HepG2 (cell line): ENCODE data around the gene KRT16. TPM values are rescaled to one million over a fixed set of nuclear protein-coding genes. Genes with fewer than 3 reads are reported as not detected.

Experiments
- ATAC-seq: fragments of 200-7000 bp; cut with Tn5 transposase; 3 replicates; pipeline ENCODE4 v1.9.1; 2020; ENCODE audit warnings: mild to moderate bottlenecking, moderate library complexity
- BruUV-seq: library from RNA; stranded (reverse); fragments of 400-500 nt; replicated peaks from 2 replicates; lab custom pipeline; 2021; lab: Mats Ljungman, UMichigan
- CTCF ChIA-PET: fragments of 300-600 bp; formaldehyde crosslinking; extraction: SDS; loops from one replicate; lab custom pipeline; 2021; ENCODE audit warnings: low total read pairs, inconsistent platforms, low intra/inter-chr PET ratio; lab: Yijun Ruan, JAX
- POLR2A ChIA-PET: fragments of 350-600 bp; sonication (Branson Sonifier 250); formaldehyde crosslinking; loops from one replicate; lab custom pipeline; 2020; ENCODE audit warnings: antibody characterized with exemption, inconsistent platforms; lab: Yijun Ruan, JAX
- DNase-seq: peaks from one replicate; pipeline ENCODE4 v3.0.0-alpha.2; 2015; ENCODE audit warnings: low spot score
- FAIRE-seq: peaks from 3 replicates; lab custom pipeline; 2011; peaks lifted over from hg19 to GRCh38; lab: Jason Lieb, UNC
- H2AFZ ChIP-seq: one replicate; pipeline ENCODE4 v1.6.1; 2011; ENCODE audit warnings: low read length, inconsistent platforms
- H3K27ac ChIP-seq: fragments of 300-600 bp; 3 replicates; pipeline ENCODE4 v1.8.0; 2011; ENCODE audit warnings: mixed run types, mild to moderate bottlenecking, mixed read lengths, low read length, inconsistent platforms; ENCODE audit not compliant: insufficient read depth; ENCODE audit errors: extremely low read length
- H3K27me3 ChIP-seq, 2 experiments: fragments of 200-600 bp in 1 of 2; 2 replicates in 1 of 2; 3 replicates in 1 of 2; pipeline versions ENCODE4 v1.6.0 to v1.8.0; 2011; ENCODE audit warnings: low read length in 2 of 2, mild to moderate bottlenecking in 2 of 2, moderate library complexity in 2 of 2, inconsistent platforms in 1 of 2; ENCODE audit not compliant: insufficient read depth in 2 of 2, control insufficient read depth in 1 of 2
- H3K36me3 ChIP-seq, 2 experiments: fragments of 200-600 bp in 1 of 2; replicated peaks in 1 of 2; 2 replicates in 1 of 2; 3 replicates in 1 of 2; pipeline versions ENCODE4 v1.5.1 to v1.8.0; 2011; ENCODE audit warnings: low read length in 2 of 2, inconsistent platforms in 1 of 2; ENCODE audit not compliant: insufficient read depth in 2 of 2, control insufficient read depth in 1 of 2
- H3K4me1 ChIP-seq: 2 replicates; pipeline ENCODE4 v1.5.1; 2012; ENCODE audit warnings: low read length, inconsistent platforms; ENCODE audit not compliant: insufficient read depth
- H3K4me2 ChIP-seq: 2 replicates; pipeline ENCODE4 v1.6.0; 2011; ENCODE audit warnings: low read depth, low read length, inconsistent platforms
- H3K4me3 ChIP-seq, 3 experiments: fragments of 200-600 bp in 1 of 3; sonication (generic), shearing (Covaris generic) in 1 of 3; replicated peaks in 1 of 3; 2 replicates each; pipeline ENCODE4 v1.5.1; 2011 to 2016; ENCODE audit warnings: low read length in 3 of 3, inconsistent platforms in 2 of 3, low read depth in 2 of 3, mild to moderate bottlenecking in 2 of 3, control low read depth in 1 of 3, mixed read lengths in 1 of 3; ENCODE audit not compliant: insufficient read depth in 1 of 3
- H3K79me2 ChIP-seq: one replicate; pipeline ENCODE4 v1.6.1; 2011; ENCODE audit warnings: low read length, inconsistent platforms; ENCODE audit not compliant: insufficient read depth
- H3K9ac ChIP-seq: 2 replicates; pipeline ENCODE4 v1.6.0; 2011; ENCODE audit warnings: mild to moderate bottlenecking, low read depth, low read length, inconsistent platforms; ENCODE audit not compliant: insufficient read depth
- H3K9me3 ChIP-seq: 2 replicates; pipeline ENCODE4 v1.5.1; 2012; ENCODE audit warnings: mild to moderate bottlenecking, low read length
- H4K20me1 ChIP-seq: 2 replicates; pipeline ENCODE4 v1.6.0; 2011; ENCODE audit warnings: inconsistent platforms, mild to moderate bottlenecking, low read length, moderate library complexity; ENCODE audit not compliant: insufficient read depth
- ARNT ChIP-seq: fragments of 450-650 bp; IDR thresholded peaks from 2 replicates; pipeline ENCODE4 v1.6.1; 2017
- ATF7 ChIP-seq, 2 experiments: fragments of 450-650 bp in 1 of 2; sonication (generic) in 1 of 2; formaldehyde crosslinking in 1 of 2; IDR thresholded peaks; 2 replicates each; pipeline versions ENCODE4 v1.4.0 to v1.6.1; 2016 to 2020; ENCODE audit warnings: antibody characterized with exemption in 1 of 2, mild to moderate bottlenecking in 1 of 2, missing genetic modification reagents in 1 of 2
- ATM ChIP-seq: fragments of 450-650 bp; IDR thresholded peaks from 2 replicates; pipeline ENCODE4 v1.7.1; 2017; ENCODE audit warnings: mild to moderate bottlenecking, borderline replicate concordance
- CEBPB ChIP-seq: IDR thresholded peaks from 2 replicates; pipeline ENCODE4 v1.6.1; 2011; ENCODE audit warnings: low read depth, low read length, improper control_type of control experiment, borderline replicate concordance
- CENPX ChIP-seq: sonication (generic); formaldehyde crosslinking; IDR thresholded peaks from 2 replicates; pipeline ENCODE4 v1.9.0; 2021; ENCODE audit warnings: mild to moderate bottlenecking, missing genetic modification reagents, moderate library complexity
- HMGA1 ChIP-seq: sonication (generic); formaldehyde crosslinking; conservative IDR thresholded peaks from 2 replicates; pipeline ENCODE4 v1.4.0; 2020; ENCODE audit warnings: missing genetic modification reagents
- IKZF1 ChIP-seq: fragments of 450-650 bp; IDR thresholded peaks from 2 replicates; pipeline ENCODE4 v1.7.1; 2016
- MEF2D ChIP-seq: sonication (generic); formaldehyde crosslinking; IDR thresholded peaks from 2 replicates; pipeline ENCODE4 v1.5.1; 2020; ENCODE audit warnings: mild to moderate bottlenecking, missing genetic modification reagents
- NBN ChIP-seq: fragments of 450-650 bp; conservative IDR thresholded peaks from 2 replicates; pipeline ENCODE4 v1.6.1; 2017
- NONO ChIP-seq, 2 experiments: fragments of 450-650 bp in 1 of 2; sonication (generic) in 1 of 2; formaldehyde crosslinking in 1 of 2; IDR thresholded peaks in 1 of 2; conservative IDR thresholded peaks in 1 of 2; 2 replicates each; pipeline versions ENCODE4 v1.6.1 to v1.8.0; 2017 to 2022; ENCODE audit warnings: mild to moderate bottlenecking in 1 of 2, missing genetic modification reagents in 1 of 2, moderate library complexity in 1 of 2
- PHB2 ChIP-seq: fragments of 450-650 bp; IDR thresholded peaks from 2 replicates; pipeline ENCODE4 v1.6.1; 2018; ENCODE audit not compliant: partially characterized antibody
- PLSCR1 ChIP-seq: sonication (generic); formaldehyde crosslinking; IDR thresholded peaks from 2 replicates; pipeline ENCODE4 v1.5.0; 2020; ENCODE audit warnings: missing genetic modification reagents, mild to moderate bottlenecking, borderline replicate concordance
- POGZ ChIP-seq: sonication (generic); formaldehyde crosslinking; IDR thresholded peaks from 2 replicates; pipeline ENCODE4 v1.4.0; 2020; ENCODE audit warnings: mild to moderate bottlenecking, missing genetic modification reagents
- SMYD3 ChIP-seq: sonication (generic); formaldehyde crosslinking; IDR thresholded peaks from 2 replicates; pipeline ENCODE4 v1.8.1; 2023; ENCODE audit warnings: mild to moderate bottlenecking, missing genetic modification reagents
- SP1 ChIP-seq, 2 experiments: fragments of 450-650 bp in 1 of 2; sonication (generic) in 1 of 2; formaldehyde crosslinking in 1 of 2; IDR thresholded peaks; 2 replicates each; pipeline versions ENCODE4 v1.4.0 to v1.6.1; 2016 to 2020; ENCODE audit warnings: missing genetic modification reagents in 1 of 2
- TRIM22 ChIP-seq: fragments of 450-650 bp; IDR thresholded peaks from 2 replicates; pipeline ENCODE4 v1.6.1; 2017
- ZBTB1 ChIP-seq: sonication (generic); formaldehyde crosslinking; IDR thresholded peaks from 2 replicates; pipeline ENCODE4 v1.4.0; 2020; ENCODE audit warnings: missing genetic modification reagents, borderline replicate concordance
- ZNF143 ChIP-seq: sonication (generic); formaldehyde crosslinking; IDR thresholded peaks from 2 replicates; pipeline ENCODE4 v1.4.0; 2020; ENCODE audit warnings: missing genetic modification reagents
- ZNF276 ChIP-seq: sonication (generic); formaldehyde crosslinking; IDR thresholded peaks from 2 replicates; pipeline ENCODE4 v1.4.0; 2020; ENCODE audit warnings: mild to moderate bottlenecking, low read depth, missing genetic modification reagents
- ZNF282 ChIP-seq: fragments of 450-650 bp; IDR thresholded peaks from 2 replicates; pipeline ENCODE4 v1.6.1; 2018; ENCODE audit not compliant: partially characterized antibody
- ZNF709 ChIP-seq: sonication (generic); formaldehyde crosslinking; IDR thresholded peaks from 2 replicates; pipeline ENCODE4 v1.5.0; 2020; ENCODE audit warnings: mild to moderate bottlenecking, missing genetic modification reagents
- WGBS: methylation state at CpG from one replicate; pipeline ENCODE4 v1.1.6; 2017; ENCODE audit warnings: low lambda C conversion rate; 5-methylcytosine and 5-hydroxymethylcytosine counted together
- in situ Hi-C: cut with HindIII; loops from 2 replicates; pipeline ENCODE4 v1.10.0; 2017; ENCODE audit warnings: low pct_unique_long_range_greater_than_20kb; ENCODE audit not compliant: extremely low pct_ligation_motif_present
- intact Hi-C: fragments of 100-400 bp; cut with micrococcal nuclease; formaldehyde crosslinking; loops from one replicate; pipeline ENCODE4 v1.10.0; 2022; ENCODE audit not compliant: unreplicated experiment
- polyA plus RNA-seq, 8 experiments: library from polyadenylated mRNA; depleted of rRNA in 3 of 8; stranded (reverse) in 7 of 8; unstranded in 1 of 8; fragments of >200 nt; fragmentation: Illumina TruSeq in 4 of 8; extraction: Trizol in 4 of 8; gene quantifications; 2 replicates each; pipeline versions ENCODE4 v1.2.1 to v1.2.3, GENCODE V29; 2011 to 2016; ENCODE audit warnings: low read depth in 4 of 8, missing spikeins in 1 of 8, mixed read lengths in 1 of 8; ENCODE audit not compliant: insufficient read depth in 1 of 8
- total RNA-seq, 5 experiments: library from RNA; depleted of rRNA; stranded (reverse); fragments of >200 nt; fragmentation: Illumina TruSeq; extraction: Trizol; gene quantifications; 2 replicates each; pipeline ENCODE4 v1.2.3, GENCODE V29; 2016; ENCODE audit warnings: low read depth in 1 of 5

The KRT16 gene
- total and polyA plus RNA-seq, 2 of the 13 experiments (the other 11 are each of a cell fraction or from before 2014, with no cell fraction given), result not detected

GRCh38 chr17:41651625-41652460 is 39.3 kb upstream of the KRT16 start:
- Histone ChIP-seq H3K9me3 (no peaks in the 10 kb centered on the region), H2AFZ (no peak overlapping the region), H3K4me2 (no peak overlapping the region), H3K4me3 (no peak overlapping the region), H3K27ac (no peak overlapping the region), H3K27me3 (peaks cover 16 to 51% of the 10 kb centered on the region in 2 experiments), H3K36me3 (no peaks in the 10 kb centered on the region), H3K9ac (no peak overlapping the region), H4K20me1 (no peaks in the 10 kb centered on the region), H3K79me2 (no peaks in the 10 kb centered on the region), H3K4me1 (peaks cover 22% of the 10 kb centered on the region)
- CTCF ChIA-PET, result interaction anchor here (11.1 kb wide), 1 partner anchor 13 kb away, joined by 242 read pairs; no protein-coding TSS in a partner anchor
- peak; percentile 43 for FAIRE-seq
- 59% methylated on average over 6 of the region's 13 CpGs for WGBS
- in situ Hi-C loops (no loop called here), intact Hi-C loops (no loop called here)
- BruUV-seq, result no TSS peak
- no peak for ATAC-seq
- POLR2A ChIA-PET, result interaction anchor here (1.8 kb wide), 1 partner anchor 36 kb away, joined by 5 read pairs; no protein-coding TSS in a partner anchor
- DNase-seq, result no peak
- TF ChIP-seq SP1 (IDR thresholded peaks at IDR 0.05) (peak; percentile 35; the same call in 1 of the 2 replicates), SP1 (CRISPR knock-in tag; IDR thresholded peaks at IDR 0.05) (no peak), ZNF709 (CRISPR knock-in tag) (no peak), IKZF1 (peak; percentile 98; the same call in 1 of the 2 replicates), CEBPB (no peak), NONO (IDR thresholded peaks at IDR 0.05) (peak; percentile 92), NONO (CRISPR knock-in tag; conservative IDR thresholded peaks at IDR 0.05) (no peak), ATF7 (IDR thresholded peaks at IDR 0.05) (0 out of 2 replicates have a peak, but pooled peaks have one; percentile 8), ATF7 (CRISPR knock-in tag; IDR thresholded peaks at IDR 0.05) (no peak), ZNF143 (no peak), ZBTB1 (CRISPR knock-in tag) (no peak), SMYD3 (CRISPR knock-in tag) (no peak), ZNF282 (peak; percentile 91), ARNT (0 out of 2 replicates have a peak, but pooled peaks have one; percentile 30), ZNF276 (no peak), ATM (peak; percentile 72; the same call in 1 of the 2 replicates), HMGA1 (CRISPR knock-in tag) (no peak), PHB2 (peak; percentile 21), MEF2D (no peak), PLSCR1 (CRISPR knock-in tag) (no peak), TRIM22 (peak; percentile 97; the same call in 1 of the 2 replicates), CENPX (CRISPR knock-in tag) (no peak), NBN (peak; percentile 94; the same call in 1 of the 2 replicates), POGZ (CRISPR knock-in tag) (no peak)
